Medulla oblongata (tissue), 1 donor: ENCODE measurements around the gene PPP4C.

Experiments
- DNase-seq: peaks from one replicate; pipeline ENCODE4 v3.0.0-alpha.2; 2015; ENCODE audit errors: extremely low spot score

Gene PPP4C

GRCh38 chr16:30054959-30055553 is 20.7 kb upstream of the PPP4C start:
- DNase-seq: no peak

- DNase-seq: no peak
Measured at GRCh38 chr16:30060346-30060745, 15.4 kb upstream of the PPP4C start.

GRCh38 chr16:30060836-30061554 is 14.8 kb upstream of the PPP4C start:
- DNase-seq: no peak

- no peak for DNase-seq
Measured at GRCh38 chr16:30063278-30063892, 12.4 kb upstream of the PPP4C start.

GRCh38 chr16:30063893-30064728 is 11.7 kb upstream of the PPP4C start:
- peak; percentile 90 for DNase-seq

GRCh38 chr16:30064729-30065101 is 11.1 kb upstream of the PPP4C start:
- no peak for DNase-seq

GRCh38 chr16:30065102-30065942 is 10.5 kb upstream of the PPP4C start, which contains the start of gene ALDOA:
Gene ALDOA (plus strand): TSS chr16:30065760. CDS start chr16:30066898, 1,138 bp downstream.
- DNase-seq: peak; percentile 99

- DNase-seq: no peak
Measured at GRCh38 chr16:30065943-30066760, 9.6 kb upstream of the PPP4C start.

GRCh38 chr16:30066761-30067583 is 8.8 kb upstream of the PPP4C start:
- peak; percentile 50 for DNase-seq

- no peak for DNase-seq
Measured at GRCh38 chr16:30067584-30067916, 8.2 kb upstream of the PPP4C start.

GRCh38 chr16:30068333-30068732 is 7.5 kb upstream of the PPP4C start:
- DNase-seq: no peak

GRCh38 chr16:30068750-30069610 is 6.8 kb upstream of the PPP4C start:
- DNase-seq: no peak

GRCh38 chr16:30069611-30070462 is 6.0 kb upstream of the PPP4C start:
- DNase-seq: peak; percentile 65

- no peak for DNase-seq
Measured at GRCh38 chr16:30070490-30070889, 5.3 kb upstream of the PPP4C start.

- DNase-seq: no peak
Measured at GRCh38 chr16:30076276-30076791, 540 bp downstream of the PPP4C start.

GRCh38 chr16:30077656-30078055 is 1.9 kb downstream of the PPP4C start:
- DNase-seq: no peak

GRCh38 chr16:30078744-30079143 is 3.0 kb downstream of the PPP4C start:
- DNase-seq: no peak
